Measurements from ENCODE around the gene SH3RF3. TPM values are rescaled to one million over a fixed set of nuclear protein-coding genes. Genes with fewer than 3 reads are reported as not detected.

The SH3RF3 gene
- total and polyA plus RNA-seq, 4 experiments from 2014 or later = 0.26 to 2.2 (median 2.1) TPM; not detected in 1

DNA sequence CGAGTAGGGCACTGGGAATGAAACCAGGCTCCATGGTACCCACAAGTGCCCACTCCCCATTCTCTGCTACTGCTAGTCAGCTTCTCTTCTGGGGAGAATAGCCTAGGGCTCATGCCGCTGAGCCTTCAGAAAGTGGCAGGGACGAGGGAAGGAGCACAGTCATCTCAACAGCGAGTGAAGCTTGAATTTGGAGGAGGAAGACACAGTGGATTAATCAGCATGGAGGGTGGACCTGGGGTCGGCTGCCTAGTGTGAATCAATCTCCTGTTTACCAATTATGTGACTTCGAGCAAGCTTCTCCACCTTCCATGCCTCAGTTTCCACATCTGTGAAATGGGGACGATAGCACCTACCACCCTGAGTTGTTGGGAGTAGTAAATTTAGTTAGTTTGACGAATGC lies 327.8 kb downstream of the SH3RF3 start:
- peaks cover 0 to 1% (median 0%) of the 10 kb centered on the region in 4 donors for H3K4me1 Mint-ChIP-seq
- no peaks in the 10 kb centered on the region for H3K9me3 ChIP-seq (ENCODE audit: control insufficient read depth in 1 of 2, low read length in 2 of 2)
- ChIA-PET POLR2A (ENCODE audit: partially characterized antibody) (no interaction called here), CTCF (ENCODE audit: partially characterized antibody) (no interaction called here)
- DNase-seq = no peak
- H3K36me3 ChIP-seq (ENCODE audit: insufficient read depth, low read length) = no peaks in the 10 kb centered on the region
- H3K27ac ChIP-seq (ENCODE audit: low read depth, low read length) = no peak overlapping the region
- H3K9me3 Mint-ChIP-seq = peaks cover 0 to 2% (median 0%) of the 10 kb centered on the region in 8 donors
- no peaks in the 10 kb centered on the region for H3K36me3 Mint-ChIP-seq
- H3K4me3 ChIP-seq (ENCODE audit: low read length in 2 of 2) = no peak overlapping the region
- intact Hi-C loops (cut with micrococcal nuclease) = no loop called here
- H3K27me3 Mint-ChIP-seq = peaks cover 1% of the 10 kb centered on the region in 2 donors
- H3K27me3 ChIP-seq (ENCODE audit: insufficient read depth, low read length) = no peaks in the 10 kb centered on the region
- no peak overlapping the region for H3K27ac Mint-ChIP-seq
- no peak overlapping the region for H3K4me3 Mint-ChIP-seq
- H3K4me1 ChIP-seq (ENCODE audit: insufficient read depth, low read length) = no peaks in the 10 kb centered on the region

- POLR2A ChIA-PET (ENCODE audit: partially characterized antibody) = no interaction called here
Observed at GRCh38 chr2:109457366-109457765, 328.4 kb downstream of the SH3RF3 start.

DNA sequence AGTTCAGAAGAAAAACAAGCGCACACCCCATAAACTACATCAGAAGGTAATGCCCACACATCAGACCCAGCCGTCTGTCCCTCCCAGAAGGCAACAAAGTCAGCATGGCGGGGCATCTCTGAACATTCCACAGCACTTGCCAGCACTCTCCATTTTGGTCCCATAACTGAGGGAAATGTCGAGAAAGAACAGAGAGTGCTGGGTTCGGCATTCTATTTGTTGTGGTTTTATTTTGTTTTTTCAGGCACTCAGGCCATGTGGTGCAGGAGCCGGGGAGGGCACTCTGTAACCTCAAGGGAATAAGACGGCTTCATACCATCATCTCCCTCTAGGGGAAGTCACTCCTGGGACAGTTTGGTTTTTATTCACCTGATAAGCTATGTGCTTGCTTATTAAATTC lies 328.8 kb downstream of the SH3RF3 start:
- Mint-ChIP-seq H3K9me3 (no peaks in the 10 kb centered on the region), H3K27me3 (peaks cover 0 to 1% of the 10 kb centered on the region in 2 donors), H3K27ac (no peak overlapping the region), H3K4me3 (no peak overlapping the region), H3K4me1 (peaks cover 0 to 1% (median 0%) of the 10 kb centered on the region in 4 donors), H3K36me3 (no peaks in the 10 kb centered on the region)
- intact Hi-C loops (cut with micrococcal nuclease) = no loop called here
- H3K27ac ChIP-seq (ENCODE audit: low read depth, low read length) = no peak overlapping the region
- no peaks in the 10 kb centered on the region for H3K27me3 ChIP-seq (ENCODE audit: insufficient read depth, low read length)
- ChIA-PET CTCF (ENCODE audit: partially characterized antibody) (no interaction called here), POLR2A (ENCODE audit: partially characterized antibody) (no interaction called here)
- no peak for DNase-seq
- no peak overlapping the region for H3K4me3 ChIP-seq (ENCODE audit: low read length in 2 of 2)
- no peaks in the 10 kb centered on the region for H3K9me3 ChIP-seq (ENCODE audit: control insufficient read depth in 1 of 2, low read length in 2 of 2)
- no peaks in the 10 kb centered on the region for H3K36me3 ChIP-seq (ENCODE audit: insufficient read depth, low read length)
- H3K4me1 ChIP-seq (ENCODE audit: insufficient read depth, low read length) = no peaks in the 10 kb centered on the region

More at GRCh38 chr2:109457366-109457765, 328.4 kb downstream of the SH3RF3 start:
- Mint-ChIP-seq H3K27me3 (peaks cover 0 to 1% of the 10 kb centered on the region in 2 donors), H3K36me3 (no peaks in the 10 kb centered on the region), H3K27ac (no peak overlapping the region), H3K4me1 (peaks cover 0 to 1% (median 0%) of the 10 kb centered on the region in 4 donors), H3K9me3 (no peaks in the 10 kb centered on the region), H3K4me3 (no peak overlapping the region)
- no peaks in the 10 kb centered on the region for H3K27me3 ChIP-seq (ENCODE audit: insufficient read depth, low read length)
- no peak overlapping the region for H3K27ac ChIP-seq (ENCODE audit: low read depth, low read length)
- no peaks in the 10 kb centered on the region for H3K4me1 ChIP-seq (ENCODE audit: insufficient read depth, low read length)
- H3K4me3 ChIP-seq (ENCODE audit: low read length in 2 of 2) = no peak overlapping the region
- intact Hi-C loops (cut with micrococcal nuclease) = no loop called here
- no peak for DNase-seq
- no peaks in the 10 kb centered on the region for H3K36me3 ChIP-seq (ENCODE audit: insufficient read depth, low read length)
- H3K9me3 ChIP-seq (ENCODE audit: control insufficient read depth in 1 of 2, low read length in 2 of 2) = no peaks in the 10 kb centered on the region
- CTCF ChIA-PET (ENCODE audit: partially characterized antibody) = no interaction called here

DNA sequence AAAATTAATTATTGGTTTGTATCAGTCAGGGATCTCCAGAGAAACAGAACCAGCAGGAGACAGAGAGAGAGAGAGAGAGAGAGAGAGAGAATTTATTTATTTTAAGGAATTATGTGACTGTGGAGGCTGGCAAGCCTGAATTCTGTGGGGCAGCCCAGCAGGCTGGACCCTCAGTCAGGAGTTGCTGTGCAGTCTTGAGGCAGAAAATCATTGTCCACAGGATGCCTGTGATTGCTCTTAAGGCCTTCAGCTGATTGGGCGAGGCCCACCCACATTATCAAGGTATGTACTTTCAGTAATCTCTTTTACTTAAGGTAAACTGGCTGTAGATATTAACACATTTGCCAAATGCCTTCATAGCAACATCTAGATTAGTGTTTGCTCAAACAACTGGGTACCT lies 329.5 kb downstream of the SH3RF3 start:
- no peak for DNase-seq
- CTCF ChIA-PET (ENCODE audit: partially characterized antibody) = no interaction called here
- Mint-ChIP-seq H3K27me3 (peaks cover 0 to 1% of the 10 kb centered on the region in 2 donors), H3K4me3 (no peak overlapping the region), H3K4me1 (peaks cover 0 to 1% (median 0%) of the 10 kb centered on the region in 4 donors), H3K27ac (no peak overlapping the region), H3K9me3 (no peaks in the 10 kb centered on the region), H3K36me3 (no peaks in the 10 kb centered on the region)
- H3K4me1 ChIP-seq (ENCODE audit: insufficient read depth, low read length) = no peaks in the 10 kb centered on the region
- intact Hi-C loops (cut with micrococcal nuclease) = no loop called here
- H3K9me3 ChIP-seq (ENCODE audit: control insufficient read depth in 1 of 2, low read length in 2 of 2) = no peaks in the 10 kb centered on the region
- no peaks in the 10 kb centered on the region for H3K27me3 ChIP-seq (ENCODE audit: insufficient read depth, low read length)
- no peaks in the 10 kb centered on the region for H3K36me3 ChIP-seq (ENCODE audit: insufficient read depth, low read length)
- POLR2A ChIA-PET (ENCODE audit: partially characterized antibody) = no interaction called here
- no peak overlapping the region for H3K27ac ChIP-seq (ENCODE audit: low read depth, low read length)
- no peak overlapping the region for H3K4me3 ChIP-seq (ENCODE audit: low read length in 2 of 2)

- Mint-ChIP-seq H3K4me3 (no peak overlapping the region), H3K36me3 (no peaks in the 10 kb centered on the region), H3K27ac (no peak overlapping the region), H3K27me3 (peaks cover 0 to 1% of the 10 kb centered on the region in 2 donors), H3K4me1 (peaks cover 0 to 1% (median 0%) of the 10 kb centered on the region in 4 donors), H3K9me3 (no peaks in the 10 kb centered on the region)
- H3K4me1 ChIP-seq (ENCODE audit: insufficient read depth, low read length) = no peaks in the 10 kb centered on the region
- ChIA-PET POLR2A (ENCODE audit: partially characterized antibody) (no interaction called here), CTCF (ENCODE audit: partially characterized antibody) (no interaction called here)
- no peak overlapping the region for H3K4me3 ChIP-seq (ENCODE audit: low read length in 2 of 2)
- no peak for DNase-seq
- no peaks in the 10 kb centered on the region for H3K36me3 ChIP-seq (ENCODE audit: insufficient read depth, low read length)
- H3K27me3 ChIP-seq (ENCODE audit: insufficient read depth, low read length) = no peaks in the 10 kb centered on the region
- no peak overlapping the region for H3K27ac ChIP-seq (ENCODE audit: low read depth, low read length)
- intact Hi-C loops (cut with micrococcal nuclease) = no loop called here
- no peaks in the 10 kb centered on the region for H3K9me3 ChIP-seq (ENCODE audit: control insufficient read depth in 1 of 2, low read length in 2 of 2)
Observed at GRCh38 chr2:109459485-109459884, 330.5 kb downstream of the SH3RF3 start.

GRCh38 chr2:109460553-109461324 lies 331.7 kb downstream of the SH3RF3 start:
- Mint-ChIP-seq H3K4me3 (no peak overlapping the region), H3K4me1 (peaks cover 0 to 1% (median under 1%) of the 10 kb centered on the region in 4 donors), H3K27me3 (peaks cover under 1 to 1% of the 10 kb centered on the region in 2 donors), H3K36me3 (no peaks in the 10 kb centered on the region), H3K9me3 (no peaks in the 10 kb centered on the region), H3K27ac (no peak overlapping the region)
- DNase-seq = no peak
- Histone ChIP-seq H3K36me3 (ENCODE audit: insufficient read depth, low read length) (no peaks in the 10 kb centered on the region), H3K4me3 (ENCODE audit: low read length in 2 of 2) (no peak overlapping the region), H3K27ac (ENCODE audit: low read depth, low read length) (no peak overlapping the region), H3K4me1 (ENCODE audit: insufficient read depth, low read length) (no peaks in the 10 kb centered on the region), H3K27me3 (ENCODE audit: insufficient read depth, low read length) (no peaks in the 10 kb centered on the region), H3K9me3 (ENCODE audit: control insufficient read depth in 1 of 2, low read length in 2 of 2) (no peaks in the 10 kb centered on the region)
- POLR2A ChIA-PET (ENCODE audit: partially characterized antibody) = no interaction called here
- CTCF ChIA-PET (ENCODE audit: partially characterized antibody) = no interaction called here
- intact Hi-C loops (cut with micrococcal nuclease) = no loop called here

DNA sequence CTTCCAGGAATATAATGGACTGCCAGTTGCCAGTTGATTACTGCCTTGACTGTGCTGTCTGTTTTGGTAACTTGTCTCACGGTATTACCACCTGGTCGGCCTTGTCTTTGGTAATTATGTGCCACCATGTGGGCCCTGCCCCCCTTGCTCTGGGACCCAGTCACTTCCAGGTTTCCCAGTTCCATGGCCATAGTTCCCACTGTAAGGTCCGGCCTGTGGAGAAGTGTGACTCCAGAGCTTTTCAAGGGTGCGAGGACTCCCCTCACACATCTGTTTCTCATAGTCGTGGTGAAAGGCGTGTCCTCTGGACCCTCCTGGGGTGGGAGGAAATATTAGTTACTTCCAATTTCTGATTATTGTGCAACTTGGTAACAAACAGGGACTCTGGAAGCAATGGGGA lies 334.2 kb downstream of the SH3RF3 start:
- Histone ChIP-seq H3K4me3 (ENCODE audit: low read length in 2 of 2) (no peak overlapping the region), H3K9me3 (ENCODE audit: control insufficient read depth in 1 of 2, low read length in 2 of 2) (no peaks in the 10 kb centered on the region), H3K27ac (ENCODE audit: low read depth, low read length) (no peak overlapping the region), H3K27me3 (ENCODE audit: insufficient read depth, low read length) (no peaks in the 10 kb centered on the region), H3K4me1 (ENCODE audit: insufficient read depth, low read length) (no peaks in the 10 kb centered on the region), H3K36me3 (ENCODE audit: insufficient read depth, low read length) (no peaks in the 10 kb centered on the region)
- H3K36me3 Mint-ChIP-seq = no peaks in the 10 kb centered on the region
- H3K4me3 Mint-ChIP-seq = no peak overlapping the region
- intact Hi-C loops (cut with micrococcal nuclease) = no loop called here
- H3K9me3 Mint-ChIP-seq = no peaks in the 10 kb centered on the region
- H3K27me3 Mint-ChIP-seq = peaks cover 0 to 4% of the 10 kb centered on the region in 2 donors
- DNase-seq = no peak
- H3K4me1 Mint-ChIP-seq = peaks cover 0 to 1% (median 0%) of the 10 kb centered on the region in 4 donors
- ChIA-PET POLR2A (ENCODE audit: partially characterized antibody) (no interaction called here), CTCF (ENCODE audit: partially characterized antibody) (no interaction called here)
- H3K27ac Mint-ChIP-seq = no peak overlapping the region
